GM19452 (cell line): ENCODE measurements around the gene FAM120B.

Source experiments
- ATAC-seq: cut with Tn5 transposase; IDR thresholded peaks from one replicate; pipeline ENCODE4 v1.9.1; 2021; ENCODE audit not compliant: unreplicated experiment

FAM120B gene

DNA sequence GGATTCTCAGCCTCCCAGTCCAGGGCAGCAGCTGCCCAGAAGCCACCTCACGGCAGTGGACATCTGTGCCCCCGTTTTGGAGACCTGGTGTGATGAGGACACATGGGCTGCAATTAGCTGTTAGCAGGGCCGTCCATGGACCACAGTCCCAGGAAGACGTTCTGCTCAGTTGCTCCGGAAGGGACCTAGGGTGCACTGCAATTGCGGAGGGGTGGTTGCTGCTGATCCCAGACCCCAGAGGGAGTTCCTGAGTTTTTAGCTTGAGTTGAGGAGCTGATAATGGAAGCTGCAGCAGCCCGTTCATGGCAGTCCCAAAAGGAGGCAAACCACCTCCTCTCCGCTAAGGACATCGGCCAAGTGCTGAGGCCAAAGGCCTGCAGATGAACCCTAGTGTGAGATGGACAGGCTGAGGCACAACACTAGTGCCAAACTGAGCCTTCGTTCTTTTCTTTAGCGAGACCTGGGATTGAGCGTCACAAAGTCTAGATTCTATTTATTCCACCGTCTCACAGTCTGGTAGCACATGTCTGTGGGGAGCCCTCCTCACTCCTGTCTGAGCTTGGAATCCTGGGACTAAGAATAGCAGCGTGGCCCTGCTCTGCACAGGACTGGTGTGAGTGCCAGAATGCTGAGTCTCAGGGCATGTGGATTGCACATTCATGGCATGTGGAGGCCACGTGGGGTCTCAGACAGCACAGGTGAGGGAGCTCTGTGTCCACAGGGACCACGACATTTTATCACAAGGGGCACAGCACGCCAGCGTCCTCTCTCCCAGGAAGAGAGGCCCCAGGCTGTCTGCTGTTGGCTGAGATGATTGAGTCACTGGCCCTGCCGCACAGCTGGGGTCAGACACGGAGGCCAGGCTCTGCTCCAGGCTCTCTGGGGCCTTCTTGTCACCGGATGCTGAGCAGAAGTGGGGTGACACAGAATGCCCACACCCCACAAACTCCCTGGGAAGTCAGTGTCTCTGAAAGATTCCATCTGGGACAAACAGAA, 133.1 kb downstream of the FAM120B start:
- ATAC-seq: no peak

DNA sequence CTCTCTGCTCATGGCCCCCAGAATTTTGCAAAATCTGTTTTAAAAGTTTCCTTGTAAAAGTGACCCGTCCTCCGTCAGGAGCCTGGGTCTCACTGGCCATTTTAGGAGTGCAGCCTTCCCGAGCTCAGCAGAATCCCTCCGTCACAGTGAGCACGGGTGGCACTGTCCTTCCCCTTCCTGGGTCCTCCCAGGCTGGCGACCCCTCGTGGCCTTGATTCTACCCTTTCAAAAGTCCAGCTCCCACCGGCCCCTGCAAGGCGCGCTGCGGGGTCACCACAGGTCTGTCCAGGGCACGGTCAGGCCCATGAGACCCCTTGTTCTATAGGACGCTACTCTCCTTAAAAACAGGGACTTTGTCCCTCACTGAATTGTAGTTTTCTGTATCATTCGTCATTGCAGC, 133.9 kb downstream of the FAM120B start:
- ATAC-seq: no peak

DNA sequence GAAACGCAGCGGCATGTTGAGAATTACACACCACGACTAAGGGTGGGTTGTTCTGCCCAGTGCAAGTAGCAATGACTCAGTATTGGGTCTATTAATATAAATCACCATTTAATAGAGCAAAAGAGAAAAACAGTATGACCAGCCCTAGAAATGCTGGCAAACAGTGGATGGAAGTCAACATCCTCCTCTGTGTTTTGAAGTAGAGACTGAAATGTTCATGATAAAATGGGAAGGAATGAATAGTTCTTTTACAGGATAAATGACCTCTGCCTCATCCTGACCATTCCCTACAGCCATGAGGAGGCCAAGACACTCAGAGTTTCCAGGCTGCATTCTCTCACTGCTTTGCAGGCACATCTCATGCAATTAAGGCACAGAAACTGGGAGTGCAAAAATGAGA, 134.8 kb downstream of the FAM120B start:
- no peak for ATAC-seq

DNA sequence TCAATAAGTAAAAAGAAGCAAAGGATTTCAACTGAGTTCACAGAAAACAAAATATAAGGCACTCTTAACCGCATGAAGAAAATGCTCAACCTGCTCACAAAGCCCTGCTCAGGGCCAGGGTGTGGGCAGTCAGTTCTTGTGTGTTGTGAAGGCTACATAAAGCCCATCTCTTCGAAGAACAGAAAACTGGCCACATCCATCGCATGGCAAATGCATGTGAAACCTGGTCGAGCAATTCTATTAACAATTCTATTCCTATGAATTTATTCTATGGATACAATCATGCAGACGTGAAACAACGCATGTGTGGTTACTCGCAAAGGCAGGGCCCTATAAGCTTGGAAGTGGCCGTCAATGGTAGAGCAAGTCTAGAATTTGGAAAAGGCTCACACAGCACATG, 136.0 kb downstream of the FAM120B start:
- ATAC-seq: no peak

DNA sequence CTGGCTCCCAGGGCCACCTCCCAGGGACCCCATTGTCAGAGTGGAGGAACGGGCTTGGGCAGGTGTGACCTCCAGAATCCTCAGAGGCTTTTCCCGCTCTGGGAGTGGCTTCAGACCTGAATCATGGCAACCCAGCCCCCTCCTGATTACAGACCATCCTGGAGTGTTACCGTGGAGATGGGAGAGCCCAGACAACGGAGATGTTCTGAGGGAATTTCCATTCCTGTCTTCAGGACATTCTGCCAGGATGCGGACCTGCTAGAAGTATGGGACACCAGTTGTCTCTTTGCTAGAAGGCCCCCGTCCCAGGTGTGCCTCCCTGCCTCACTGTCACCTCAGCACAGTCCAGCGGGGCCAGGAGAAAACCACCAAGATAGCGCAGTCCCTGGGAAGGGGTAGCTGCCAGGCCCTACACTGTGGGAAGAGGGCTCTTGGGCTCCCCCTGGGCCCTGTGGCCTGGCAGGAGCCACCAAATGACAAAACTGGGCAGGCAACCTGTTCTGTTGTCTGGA, 136.6 kb downstream of the FAM120B start:
- no peak for ATAC-seq

DNA sequence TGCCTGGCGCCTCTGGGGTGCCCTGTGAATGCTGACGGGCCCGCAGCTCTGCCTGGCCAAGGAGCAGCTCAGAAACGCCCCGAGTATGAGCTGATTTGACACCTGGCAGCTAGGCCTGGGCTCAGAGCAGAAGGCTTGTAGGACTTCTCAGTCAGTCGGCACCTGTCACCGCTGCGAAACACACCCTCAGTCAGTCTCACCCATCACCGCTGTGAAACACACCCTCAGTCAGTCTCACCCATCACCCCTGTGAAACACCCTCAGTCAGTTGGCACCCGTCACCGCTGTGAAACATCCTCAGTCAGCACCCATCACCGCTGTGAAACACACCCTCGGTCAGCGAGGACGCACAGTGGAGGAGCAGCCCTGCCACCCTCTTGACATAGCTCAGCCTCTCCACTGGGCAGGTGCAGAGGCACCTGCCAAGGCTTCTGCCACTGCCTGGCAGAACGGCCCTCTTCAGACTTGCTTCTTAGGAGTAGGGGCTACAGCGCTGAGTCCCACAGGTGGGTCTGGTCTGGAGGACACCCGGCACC, 137.6 kb downstream of the FAM120B start:
- ATAC-seq: no peak

DNA sequence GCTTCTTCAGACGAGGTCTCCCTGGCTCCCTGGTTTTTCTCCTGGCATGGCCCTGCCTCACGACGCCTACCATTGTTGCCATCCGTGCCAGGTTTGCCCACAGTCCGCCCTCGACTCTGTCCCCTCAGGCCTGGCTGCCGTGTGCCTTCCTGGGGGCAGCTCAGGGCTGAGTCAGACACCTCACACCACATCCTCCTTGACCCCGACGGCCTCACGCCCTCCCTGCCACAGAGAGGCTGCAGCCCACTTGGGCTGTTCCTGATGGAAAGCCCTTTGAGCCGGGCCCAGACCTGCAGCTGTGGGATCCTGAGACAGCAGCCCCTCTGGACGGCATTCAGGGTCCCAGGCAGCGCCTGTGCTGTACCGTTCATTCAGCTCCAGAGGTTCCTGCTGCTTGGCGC, 138.3 kb downstream of the FAM120B start:
- ATAC-seq: no peak

DNA sequence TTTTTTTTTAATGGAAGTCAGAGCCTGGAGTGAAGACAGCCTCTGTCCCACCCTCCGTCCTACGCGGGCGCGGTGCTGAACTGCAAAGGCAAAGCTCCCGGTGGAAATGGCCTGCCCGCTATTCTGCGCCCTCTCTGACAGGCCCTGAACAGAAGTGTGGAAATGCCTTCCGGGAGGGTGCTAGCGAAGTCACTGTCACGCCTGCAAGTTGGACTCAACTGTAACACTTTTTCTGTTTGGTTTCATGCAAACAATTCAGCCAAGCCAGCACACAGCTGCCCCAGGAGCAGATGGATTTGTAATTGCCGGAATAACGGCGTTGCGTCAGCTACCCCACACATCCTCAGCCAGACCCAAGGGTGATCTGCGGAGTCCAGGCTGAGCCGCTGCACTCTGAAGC, 138.9 kb downstream of the FAM120B start:
- ATAC-seq: no peak

DNA sequence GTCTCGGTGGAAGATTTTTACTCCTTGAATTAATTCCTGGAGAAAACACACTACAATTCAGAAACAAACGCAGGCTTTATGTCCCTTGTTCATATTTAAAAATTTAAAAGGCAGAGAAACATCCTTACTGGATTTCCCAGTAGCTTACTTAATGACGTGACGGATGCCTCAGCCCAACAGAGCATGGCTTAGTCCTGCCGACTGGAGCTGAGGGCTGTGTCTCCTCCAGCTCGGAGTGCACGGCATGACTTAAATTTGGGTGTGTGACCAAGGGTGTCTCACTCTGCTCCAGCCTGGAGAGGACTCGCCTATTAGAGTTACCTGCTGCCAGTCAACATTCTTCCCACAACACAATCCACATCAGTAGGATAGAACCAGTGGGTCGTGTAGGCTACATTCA, 139.4 kb downstream of the FAM120B start:
- no peak for ATAC-seq

DNA sequence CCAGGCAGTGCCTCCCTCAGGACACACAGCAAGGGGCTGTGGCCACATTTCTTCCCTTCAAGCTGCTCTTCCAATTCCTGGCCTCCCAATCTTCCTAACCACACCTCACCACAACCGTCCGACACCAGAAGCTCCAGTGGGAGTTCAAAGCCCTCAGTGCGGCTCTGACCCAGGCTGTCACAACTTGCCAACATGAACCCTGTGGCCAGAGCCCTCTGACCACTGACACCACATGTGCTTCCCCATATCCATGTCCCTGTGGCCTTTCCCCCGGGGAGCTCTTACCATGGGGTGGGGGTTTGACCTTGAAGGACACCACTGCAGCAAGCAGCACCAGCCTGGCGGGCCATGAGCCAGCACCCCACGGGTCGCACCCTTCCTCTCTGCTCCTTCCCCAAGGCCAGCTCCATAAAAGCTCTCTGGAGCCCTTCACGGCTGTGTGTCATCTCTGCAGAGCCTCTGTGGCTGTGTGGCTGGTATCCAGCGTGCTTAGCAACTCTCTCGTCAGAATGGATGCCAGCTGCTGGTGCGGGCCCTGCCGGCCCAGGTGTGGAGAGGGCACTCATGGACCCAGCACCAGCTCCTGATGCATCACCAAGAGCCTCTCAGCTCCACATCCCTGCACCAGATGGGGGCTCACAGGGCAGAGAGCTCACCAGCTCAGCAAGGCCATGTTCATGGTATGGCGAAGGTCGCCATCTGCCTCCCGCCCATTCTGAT, 140.4 kb downstream of the FAM120B start:
- ATAC-seq: no peak

DNA sequence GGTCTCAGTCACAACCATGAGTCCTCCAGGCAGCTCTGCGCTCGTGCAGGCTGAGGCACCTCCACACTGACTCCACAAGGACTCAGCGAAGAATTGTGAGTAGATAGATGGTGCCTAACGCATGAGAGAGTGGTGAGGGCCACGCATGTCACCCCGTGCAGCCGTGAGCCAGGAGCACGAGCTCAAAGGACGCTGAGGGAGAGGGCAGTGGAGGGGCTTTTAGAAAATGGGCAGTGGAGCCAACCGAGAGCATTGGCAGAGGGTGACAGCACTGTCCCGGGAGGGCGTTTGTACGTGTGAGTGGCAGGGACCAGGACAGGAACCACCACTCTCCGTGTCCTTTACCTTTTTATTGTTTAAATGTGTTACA, 141.0 kb downstream of the FAM120B start:
- no peak for ATAC-seq

DNA sequence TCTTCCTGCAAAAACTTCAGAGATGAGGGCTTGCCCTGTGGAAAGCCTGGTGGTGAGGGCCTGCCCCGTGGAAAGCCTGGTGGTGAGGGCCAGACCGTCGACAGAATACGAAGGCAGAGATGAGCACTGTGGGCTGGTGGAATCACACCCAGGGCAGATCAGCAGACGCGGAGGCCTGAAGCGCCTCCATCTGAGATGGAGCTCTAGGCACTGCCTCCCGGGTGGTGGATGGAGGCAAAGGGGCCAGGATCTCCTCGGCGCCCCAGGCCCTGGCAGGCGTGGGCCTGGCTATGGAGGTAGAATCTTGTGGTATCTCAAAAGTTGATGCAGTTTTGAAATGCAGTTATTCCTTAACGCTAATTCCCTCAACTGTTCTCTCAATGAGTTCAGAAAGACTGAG, 141.8 kb downstream of the FAM120B start:
- no peak for ATAC-seq

DNA sequence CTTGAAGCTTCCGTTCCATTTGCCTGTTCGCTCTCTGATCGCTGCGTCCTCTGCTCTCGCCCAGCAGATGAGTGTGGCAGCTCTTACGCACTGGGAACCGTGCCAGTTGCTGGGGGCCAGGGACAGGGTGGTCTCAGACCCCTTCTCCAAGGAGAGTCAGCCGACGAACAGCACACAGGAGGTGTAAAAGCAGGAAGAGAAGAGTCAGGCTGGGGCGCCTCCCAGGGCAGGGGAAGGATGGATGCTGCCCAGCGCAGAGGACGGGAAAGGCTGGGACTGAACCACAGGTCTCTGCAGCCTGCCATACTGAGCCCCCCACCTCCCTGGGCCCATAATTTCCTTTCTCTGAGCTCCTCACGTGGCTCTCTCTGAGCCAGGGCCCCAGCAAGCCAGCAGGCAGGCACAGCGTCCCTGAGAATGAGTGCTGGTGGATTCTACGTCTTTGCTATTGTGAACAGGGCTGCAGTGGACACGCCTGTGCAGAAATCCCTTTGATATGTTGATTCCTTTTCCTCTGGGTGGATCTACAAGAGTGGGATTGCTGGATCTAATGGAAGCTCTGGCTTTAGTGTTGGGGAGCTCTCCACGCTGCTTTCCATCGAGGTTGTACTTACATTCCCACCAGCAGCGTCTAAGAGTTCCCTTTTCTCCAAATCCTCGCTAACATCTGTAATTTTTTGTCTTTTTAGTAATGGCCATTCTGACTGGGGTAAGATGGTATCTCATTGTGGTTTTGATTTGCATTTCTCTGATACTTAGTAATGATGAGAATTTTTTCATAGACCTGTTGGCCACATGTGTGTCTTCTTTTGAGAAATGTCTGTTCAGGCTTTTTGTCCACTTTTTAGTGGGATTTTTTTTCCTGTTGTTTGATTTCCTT, 142.4 kb downstream of the FAM120B start:
- ATAC-seq: no peak

DNA sequence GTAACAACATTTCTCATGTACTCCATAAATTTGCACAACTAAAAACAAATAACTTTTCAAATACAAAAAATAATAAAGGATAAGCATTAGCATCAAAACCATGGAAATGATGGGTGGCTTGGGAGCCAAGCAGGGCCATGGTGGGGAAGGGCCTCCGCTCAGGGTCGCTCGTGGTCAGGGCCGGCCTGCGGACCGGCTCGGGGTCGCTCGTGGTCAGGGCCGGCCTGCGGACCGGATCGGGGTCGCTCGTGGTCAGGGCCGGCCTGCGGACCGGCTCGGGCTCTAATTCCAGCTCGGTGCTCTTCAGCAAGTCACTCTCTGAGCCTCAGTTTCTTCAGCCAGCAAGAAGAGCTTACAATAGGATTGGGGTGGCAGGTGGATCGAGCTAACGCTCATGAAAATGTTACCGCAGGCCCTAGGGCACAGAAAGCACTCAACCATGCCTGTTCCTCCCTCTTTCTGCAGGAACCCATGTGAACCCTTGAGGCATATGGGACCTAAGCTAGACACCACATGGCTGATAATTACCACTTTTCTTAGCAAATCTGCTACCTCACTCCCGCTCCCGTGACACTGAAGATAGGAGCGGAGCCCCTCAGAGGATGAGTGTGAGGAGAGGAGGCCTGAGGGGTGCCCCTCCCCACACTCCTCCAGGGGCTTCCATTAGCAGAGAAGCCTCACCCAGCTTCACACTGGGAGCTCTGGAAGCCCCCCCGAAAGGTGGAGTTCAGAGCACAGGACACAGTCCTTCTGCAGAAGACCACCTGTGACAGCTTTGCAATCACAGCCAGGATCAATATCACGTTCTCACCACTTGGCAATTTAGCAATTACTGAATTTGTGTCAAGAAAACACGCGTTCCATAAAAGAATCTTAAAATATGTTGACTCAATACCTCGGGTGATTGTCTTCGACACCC, 143.5 kb downstream of the FAM120B start:
- no peak for ATAC-seq

DNA sequence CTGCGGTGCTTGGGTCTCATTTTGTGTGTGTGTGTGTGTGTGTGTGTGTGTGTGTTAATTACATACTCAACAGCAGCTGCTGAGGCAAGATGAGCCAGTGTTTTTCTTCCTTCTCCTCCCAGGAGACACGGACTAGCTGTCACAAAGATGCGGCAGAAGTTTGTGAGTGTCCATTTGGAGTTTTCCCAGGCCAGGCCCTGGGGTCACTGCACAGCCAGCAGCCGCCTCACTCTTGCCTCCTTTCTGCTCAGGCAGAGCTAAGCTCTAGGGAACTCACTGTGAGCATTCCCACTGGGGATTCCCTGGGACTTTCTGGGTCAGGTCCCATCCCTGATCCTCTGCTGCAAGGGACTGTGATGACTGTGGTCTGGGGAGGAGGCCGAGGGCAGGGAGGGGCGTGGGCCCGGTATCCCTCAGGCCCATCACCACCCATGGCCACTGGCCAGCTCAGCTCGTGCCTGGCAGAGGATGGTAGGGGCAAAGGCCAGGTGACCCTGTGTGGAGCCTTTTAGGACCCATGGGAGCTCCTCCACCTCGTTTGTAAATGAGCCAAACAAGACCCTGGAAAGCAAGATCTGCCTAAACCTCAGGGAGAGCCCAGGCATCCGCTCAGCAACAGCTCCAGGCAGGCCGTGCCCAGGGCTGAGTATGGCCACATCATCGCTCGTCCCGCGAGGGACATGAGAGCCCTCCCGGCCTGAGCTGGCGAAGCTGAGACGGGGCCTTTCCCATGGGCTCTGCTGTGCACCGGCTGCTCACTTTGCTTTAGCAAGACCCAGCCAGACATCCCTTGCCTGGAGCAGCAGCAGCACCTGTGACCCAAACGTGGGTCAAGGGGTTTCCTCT, 144.6 kb downstream of the FAM120B start:
- no peak for ATAC-seq

DNA sequence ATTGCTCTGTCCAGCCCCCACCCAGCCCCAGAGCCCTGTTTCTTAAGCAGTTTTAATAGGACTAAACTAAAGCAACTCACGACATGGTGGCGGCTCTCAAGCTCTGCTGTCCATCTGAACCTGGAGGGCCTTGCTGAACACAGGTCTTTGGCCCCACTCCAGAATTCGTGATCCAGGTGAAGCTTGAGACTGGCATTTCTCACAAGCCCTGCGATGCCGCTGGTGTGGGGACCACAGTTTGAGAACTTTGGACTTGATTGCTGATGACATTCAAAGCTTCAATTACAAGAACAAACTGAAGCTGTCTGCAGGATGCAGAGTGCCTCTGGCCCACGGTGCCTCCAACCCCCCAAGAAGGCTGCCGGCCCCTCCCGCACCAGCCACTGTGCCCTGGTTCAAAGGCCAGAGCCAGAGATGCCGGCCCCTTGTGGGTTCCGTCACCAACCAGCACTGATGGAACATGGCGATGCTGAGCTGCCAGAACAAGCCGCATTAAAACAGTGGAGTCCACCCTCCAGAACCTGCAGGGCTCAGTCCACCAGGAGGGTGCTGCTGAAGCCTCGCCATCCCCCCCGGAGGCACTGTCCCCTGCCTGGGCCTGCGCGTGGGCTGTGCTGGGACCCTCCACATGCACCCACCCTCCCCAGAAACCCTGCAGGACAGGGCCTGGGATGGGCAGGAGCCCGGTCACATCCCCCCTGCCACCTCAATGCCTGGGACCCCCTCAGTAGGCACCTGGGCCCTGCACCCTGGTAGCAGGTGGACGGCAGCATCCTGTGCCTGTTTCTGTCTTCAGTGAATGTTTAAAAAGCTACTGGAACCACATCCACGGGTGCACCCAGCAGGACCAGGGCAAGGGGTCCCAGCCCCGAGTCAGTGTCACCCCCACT, 145.4 kb downstream of the FAM120B start:
- no peak for ATAC-seq

DNA sequence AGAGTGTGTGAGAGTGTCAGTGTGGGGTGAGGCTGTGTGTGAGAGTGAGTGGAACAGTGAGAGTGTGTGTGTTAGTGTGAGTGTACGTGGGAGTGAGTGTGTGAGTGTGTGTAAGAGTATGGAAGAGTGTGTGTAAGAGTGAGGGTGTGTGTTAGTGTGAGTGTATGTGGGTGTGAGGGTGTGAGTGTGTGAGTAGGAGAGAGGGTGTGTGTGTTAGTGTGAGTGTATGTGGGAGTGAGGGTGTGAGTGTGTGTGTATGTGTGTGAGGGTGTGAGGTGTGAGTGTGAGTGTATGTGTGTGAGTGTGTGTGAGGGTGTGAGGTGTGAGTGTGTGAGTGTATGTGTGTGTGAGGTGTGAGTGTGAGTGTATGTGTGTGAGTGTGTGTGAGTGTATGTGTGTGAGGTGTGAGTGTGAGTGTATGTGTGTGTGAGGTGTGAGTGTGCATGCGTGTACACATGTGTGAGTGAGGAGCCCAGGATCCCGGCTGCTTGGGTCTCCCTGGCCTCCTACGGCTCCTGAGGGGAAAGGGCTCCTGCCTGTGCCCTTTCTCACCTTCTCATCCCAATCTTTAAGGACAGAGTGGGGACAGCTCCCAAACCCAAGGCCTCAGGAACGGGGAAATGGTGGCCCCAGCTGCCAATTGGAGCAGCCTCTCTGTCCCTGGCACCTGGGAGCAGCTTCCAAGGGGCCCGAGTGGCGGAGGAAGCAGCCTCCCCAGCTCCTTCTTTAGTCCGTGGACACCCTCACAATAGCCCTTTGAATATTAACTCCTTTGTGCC, 146.4 kb downstream of the FAM120B start:
- ATAC-seq: no peak
